ENCODE results near the gene NTRK2.

Gene NTRK2

DNA sequence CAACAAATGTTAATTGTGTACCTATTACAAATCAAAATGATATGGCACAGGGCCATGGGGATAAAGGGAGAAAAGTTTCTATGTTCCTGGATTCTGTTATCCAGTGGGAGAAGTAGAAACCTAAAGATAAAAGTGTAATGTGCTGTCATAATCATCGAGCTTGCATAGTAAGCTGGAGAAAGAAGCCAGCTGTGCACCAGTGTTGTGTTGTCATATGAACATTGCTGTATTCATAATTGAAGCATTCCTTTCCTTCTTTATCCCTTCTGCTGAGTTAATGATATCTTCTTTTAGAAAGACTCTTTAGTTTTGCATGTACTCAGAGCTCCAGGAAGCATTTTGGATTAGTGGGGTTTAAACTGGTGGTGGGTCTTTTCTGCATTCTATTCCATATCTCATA, 39.5 kb downstream of the NTRK2 start:
- DNase-seq (ENCODE audit: insufficient read length) (no peak), FAIRE-seq (no peak)
- no peak for TF ChIP-seq TAF1 (IDR thresholded peaks at IDR 0.05; ENCODE audit: borderline replicate concordance, low read depth, low read length)
- no peak for TF ChIP-seq POLR2AphosphoS5 (IDR thresholded peaks at IDR 0.05; ENCODE audit: low read depth, low read length)
- no peak for TF ChIP-seq POLR2A (IDR thresholded peaks at IDR 0.05; ENCODE audit: low read depth, low read length)

- TF ChIP-seq TAF1 (IDR thresholded peaks at IDR 0.05; ENCODE audit: borderline replicate concordance, low read depth, low read length) (no peak), POLR2AphosphoS5 (IDR thresholded peaks at IDR 0.05; ENCODE audit: low read depth, low read length) (no peak), POLR2A (IDR thresholded peaks at IDR 0.05; ENCODE audit: low read depth, low read length) (no peak)
- no peak for FAIRE-seq
- DNase-seq (ENCODE audit: insufficient read length): no peak
Observed at GRCh38 chr9:84710701-84711397, 41.3 kb downstream of the NTRK2 start.

DNA sequence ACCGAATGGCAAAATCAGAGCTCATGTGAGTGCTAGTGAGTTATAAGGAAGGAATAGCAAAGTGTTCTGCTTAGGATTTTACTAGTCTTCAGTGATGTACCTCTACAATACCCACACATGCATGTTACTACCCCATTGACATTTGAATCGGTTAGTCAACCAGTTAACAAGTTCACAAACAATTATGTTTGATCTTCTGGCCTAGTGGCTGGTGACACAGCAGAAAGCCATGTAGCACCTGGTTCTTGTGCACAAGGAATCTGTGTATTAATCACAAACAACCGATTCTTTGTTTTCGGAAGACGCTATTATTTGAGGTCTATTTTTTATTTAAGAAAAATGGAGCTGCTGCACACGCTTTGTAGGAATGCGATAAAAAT, 41.9 kb downstream of the NTRK2 start:
- no peak for TF ChIP-seq TAF1 (IDR thresholded peaks at IDR 0.05; ENCODE audit: borderline replicate concordance, low read depth, low read length)
- TF ChIP-seq POLR2A (IDR thresholded peaks at IDR 0.05; ENCODE audit: low read depth, low read length): no peak
- TF ChIP-seq POLR2AphosphoS5 (IDR thresholded peaks at IDR 0.05; ENCODE audit: low read depth, low read length): no peak
- no peak for FAIRE-seq
- DNase-seq (ENCODE audit: insufficient read length): no peak

DNA sequence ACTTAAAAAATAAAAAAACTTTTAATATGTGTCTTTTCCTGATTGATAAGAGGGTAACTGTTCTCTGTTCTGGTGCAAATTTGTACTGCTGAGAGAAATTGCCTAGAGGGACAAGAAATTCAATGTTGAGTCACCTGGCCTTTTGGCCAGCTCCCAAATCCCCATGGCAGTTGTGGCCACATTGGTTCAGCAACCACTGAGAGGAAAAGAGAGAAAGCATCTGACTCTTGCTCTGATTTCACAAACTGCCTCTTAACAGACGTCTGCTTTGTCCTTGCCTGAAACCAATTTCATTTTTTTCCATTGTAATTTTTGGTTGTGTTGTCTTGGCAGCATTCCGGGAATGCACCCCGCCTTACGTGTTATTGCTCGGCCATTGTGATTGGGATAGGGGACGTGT, 42.4 kb downstream of the NTRK2 start:
- TF ChIP-seq POLR2AphosphoS5 (IDR thresholded peaks at IDR 0.05; ENCODE audit: low read depth, low read length) (no peak), POLR2A (IDR thresholded peaks at IDR 0.05; ENCODE audit: low read depth, low read length) (no peak), TAF1 (IDR thresholded peaks at IDR 0.05; ENCODE audit: borderline replicate concordance, low read depth, low read length) (no peak)
- no peak for DNase-seq (ENCODE audit: insufficient read length)
- no peak for FAIRE-seq

DNA sequence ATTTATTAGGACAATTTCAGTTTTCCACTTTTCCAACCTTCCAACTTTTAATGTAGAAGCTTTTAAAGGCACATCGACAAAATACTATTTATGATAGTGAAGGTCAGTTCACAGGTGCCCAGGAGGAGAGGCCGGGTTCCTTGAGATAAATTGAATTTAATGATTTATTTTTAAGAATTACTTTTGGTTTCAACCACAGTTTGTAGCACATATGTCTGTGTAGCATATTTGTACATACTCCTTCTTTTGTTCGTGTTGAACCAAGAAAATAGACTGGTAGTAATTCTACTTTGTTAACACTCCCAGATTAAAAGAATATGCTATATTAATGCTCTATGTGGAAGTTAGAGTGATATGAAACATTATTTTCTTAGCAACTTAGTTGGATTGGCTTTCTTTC, 46.7 kb downstream of the NTRK2 start:
- FAIRE-seq (no peak), DNase-seq (ENCODE audit: insufficient read length) (no peak)
- no peak for TF ChIP-seq POLR2A (IDR thresholded peaks at IDR 0.05; ENCODE audit: low read depth, low read length)
- TF ChIP-seq TAF1 (IDR thresholded peaks at IDR 0.05; ENCODE audit: borderline replicate concordance, low read depth, low read length): no peak
- no peak for TF ChIP-seq POLR2AphosphoS5 (IDR thresholded peaks at IDR 0.05; ENCODE audit: low read depth, low read length)

- no peak for FAIRE-seq
Observed at GRCh38 chr9:84718476-84718875, 48.9 kb downstream of the NTRK2 start.

GRCh38 chr9:84722388-84722989, 53.0 kb downstream of the NTRK2 start:
- FAIRE-seq (no peak), DNase-seq (ENCODE audit: insufficient read length) (no peak)
- TF ChIP-seq POLR2AphosphoS5 (IDR thresholded peaks at IDR 0.05; ENCODE audit: low read depth, low read length) (no peak), TAF1 (IDR thresholded peaks at IDR 0.05; ENCODE audit: borderline replicate concordance, low read depth, low read length) (no peak), POLR2A (IDR thresholded peaks at IDR 0.05; ENCODE audit: low read depth, low read length) (no peak)

More at GRCh38 chr9:84718476-84718875, 48.9 kb downstream of the NTRK2 start:
- TF ChIP-seq POLR2AphosphoS5 (IDR thresholded peaks at IDR 0.05; ENCODE audit: low read depth, low read length): no peak
- TF ChIP-seq TAF1 (IDR thresholded peaks at IDR 0.05; ENCODE audit: borderline replicate concordance, low read depth, low read length): no peak
- TF ChIP-seq POLR2A (IDR thresholded peaks at IDR 0.05; ENCODE audit: low read depth, low read length): no peak
- no peak for DNase-seq (ENCODE audit: insufficient read length)

GRCh38 chr9:84723426-84723825, 53.9 kb downstream of the NTRK2 start:
- no peak for TF ChIP-seq POLR2A (IDR thresholded peaks at IDR 0.05; ENCODE audit: low read depth, low read length)
- FAIRE-seq (no peak), DNase-seq (ENCODE audit: insufficient read length) (no peak)

- TF ChIP-seq POLR2A (IDR thresholded peaks at IDR 0.05; ENCODE audit: low read depth, low read length) (no peak), TAF1 (IDR thresholded peaks at IDR 0.05; ENCODE audit: borderline replicate concordance, low read depth, low read length) (no peak), POLR2AphosphoS5 (IDR thresholded peaks at IDR 0.05; ENCODE audit: low read depth, low read length) (no peak)
- no peak for DNase-seq (ENCODE audit: insufficient read length)
Observed at GRCh38 chr9:84731696-84732095, 62.2 kb downstream of the NTRK2 start.

DNA sequence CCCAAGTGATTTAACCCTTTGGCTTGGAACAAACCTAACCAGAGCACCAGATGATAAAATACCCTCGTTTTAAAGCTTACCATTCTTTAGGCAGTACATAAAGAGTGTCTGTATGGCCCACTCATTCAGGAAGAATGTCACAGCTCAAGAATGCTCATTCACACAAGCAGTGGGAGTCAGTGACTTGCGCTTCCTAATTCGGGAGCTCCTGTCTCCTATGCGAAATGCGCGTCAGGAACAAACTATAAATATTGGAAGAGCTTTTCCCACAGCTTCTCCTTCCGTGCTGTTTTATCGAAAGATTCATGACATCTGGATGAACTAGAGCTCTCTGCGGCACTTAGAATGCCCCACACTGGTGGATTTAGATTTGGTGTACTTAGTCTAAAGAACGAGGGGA, 66.6 kb downstream of the NTRK2 start:
- TF ChIP-seq POLR2AphosphoS5 (IDR thresholded peaks at IDR 0.05; ENCODE audit: low read depth, low read length) (no peak), TAF1 (IDR thresholded peaks at IDR 0.05; ENCODE audit: borderline replicate concordance, low read depth, low read length) (no peak), POLR2A (IDR thresholded peaks at IDR 0.05; ENCODE audit: low read depth, low read length) (no peak)
- DNase-seq (ENCODE audit: insufficient read length) (no peak), FAIRE-seq (no peak)

More at GRCh38 chr9:84731696-84732095, 62.2 kb downstream of the NTRK2 start:
- FAIRE-seq: no peak

GRCh38 chr9:84736536-84736935, 67.0 kb downstream of the NTRK2 start:
- TF ChIP-seq TAF1 (IDR thresholded peaks at IDR 0.05; ENCODE audit: borderline replicate concordance, low read depth, low read length) (no peak), POLR2A (IDR thresholded peaks at IDR 0.05; ENCODE audit: low read depth, low read length) (no peak), POLR2AphosphoS5 (IDR thresholded peaks at IDR 0.05; ENCODE audit: low read depth, low read length) (no peak)
- no peak for DNase-seq (ENCODE audit: insufficient read length)
- FAIRE-seq: no peak

GRCh38 chr9:84738353-84738752, 68.8 kb downstream of the NTRK2 start:
- FAIRE-seq: no peak
- TF ChIP-seq POLR2A (IDR thresholded peaks at IDR 0.05; ENCODE audit: low read depth, low read length) (no peak), POLR2AphosphoS5 (IDR thresholded peaks at IDR 0.05; ENCODE audit: low read depth, low read length) (no peak), TAF1 (IDR thresholded peaks at IDR 0.05; ENCODE audit: borderline replicate concordance, low read depth, low read length) (no peak)
- no peak for DNase-seq (ENCODE audit: insufficient read length)

Measured in GM12892 (cell line).